Vagina (tissue), 2 donors: ENCODE results near the gene IVD. TPM values are rescaled to one million over a fixed set of nuclear protein-coding genes. Genes with fewer than 3 reads are reported as not detected.

ENCODE experiments used
- DNase-seq, 2 donors: peaks; one replicate each; pipeline ENCODE4 v3.0.0-alpha.2; 2017; ENCODE audit errors: extremely low spot score in 2 of 2
- H3K27ac ChIP-seq: fragments of 200-600 bp; sonication (generic); one replicate; pipeline ENCODE4 v1.5.1; 2019
- H3K27me3 ChIP-seq: fragments of 200-600 bp; sonication (generic); one replicate; pipeline ENCODE4 v1.5.1; 2019
- H3K36me3 ChIP-seq, 2 donors: fragments of 200-600 bp; sonication (generic); one replicate each; pipeline ENCODE4 v1.5.1; 2017 to 2019
- H3K4me1 ChIP-seq: fragments of 200-600 bp; sonication (generic); one replicate; pipeline ENCODE4 v1.5.1; 2019
- H3K4me3 ChIP-seq, 2 donors: fragments of 200-600 bp; sonication (generic); 1 replicate in 1 of 2; 2 replicates in 1 of 2; pipeline ENCODE4 v1.5.1; 2016 to 2019
- H3K9me3 ChIP-seq: fragments of 200-600 bp; sonication (generic); one replicate; pipeline ENCODE4 v1.5.1; 2019
- POLR2A ChIP-seq, 2 donors: fragments of 450-650 bp; IDR thresholded peaks; one replicate each; pipeline ENCODE4 v1.6.1; 2017; ENCODE audit warnings: antibody characterized with exemption in 2 of 2, mild to moderate bottlenecking in 2 of 2, moderate library complexity in 2 of 2
- POLR2AphosphoS5 ChIP-seq, 2 donors: sonication (generic); formaldehyde crosslinking; IDR thresholded peaks; one replicate each; pipeline ENCODE4 v1.9.0; 2017; ENCODE audit warnings: antibody characterized with exemption in 2 of 2, mild to moderate bottlenecking in 2 of 2, low read depth in 1 of 2; ENCODE audit not compliant: insufficient read depth in 1 of 2
- intact Hi-C: fragments of 100-400 bp; cut with DNase I; formaldehyde crosslinking; loops from one replicate; pipeline ENCODE4 v1.15.1; 2023
- total RNA-seq: library from RNA; depleted of rRNA; stranded (reverse); fragments of >200 nt; gene quantifications from one replicate; pipeline ENCODE4 v1.2.3, GENCODE V29; 2016
- TF ChIP-seq, protein P1 (sequence below), 3 experiments: fragments of 450-650 bp in 2 of 3; fragments of 200-600 bp in 1 of 3; sonication (generic) in 1 of 3; IDR thresholded peaks; one replicate each; pipeline ENCODE4 v1.5.1; 2017 to 2019; ENCODE audit warnings: antibody characterized with exemption in 3 of 3, mild to moderate bottlenecking in 2 of 3, moderate library complexity in 2 of 3

IVD gene
- total RNA-seq, 1 donor from 2014 or later: 30.4 TPM

GRCh38 chr15:40407330-40407990, 1.9 kb downstream of the IVD start:
- TF ChIP-seq, protein P1, sequence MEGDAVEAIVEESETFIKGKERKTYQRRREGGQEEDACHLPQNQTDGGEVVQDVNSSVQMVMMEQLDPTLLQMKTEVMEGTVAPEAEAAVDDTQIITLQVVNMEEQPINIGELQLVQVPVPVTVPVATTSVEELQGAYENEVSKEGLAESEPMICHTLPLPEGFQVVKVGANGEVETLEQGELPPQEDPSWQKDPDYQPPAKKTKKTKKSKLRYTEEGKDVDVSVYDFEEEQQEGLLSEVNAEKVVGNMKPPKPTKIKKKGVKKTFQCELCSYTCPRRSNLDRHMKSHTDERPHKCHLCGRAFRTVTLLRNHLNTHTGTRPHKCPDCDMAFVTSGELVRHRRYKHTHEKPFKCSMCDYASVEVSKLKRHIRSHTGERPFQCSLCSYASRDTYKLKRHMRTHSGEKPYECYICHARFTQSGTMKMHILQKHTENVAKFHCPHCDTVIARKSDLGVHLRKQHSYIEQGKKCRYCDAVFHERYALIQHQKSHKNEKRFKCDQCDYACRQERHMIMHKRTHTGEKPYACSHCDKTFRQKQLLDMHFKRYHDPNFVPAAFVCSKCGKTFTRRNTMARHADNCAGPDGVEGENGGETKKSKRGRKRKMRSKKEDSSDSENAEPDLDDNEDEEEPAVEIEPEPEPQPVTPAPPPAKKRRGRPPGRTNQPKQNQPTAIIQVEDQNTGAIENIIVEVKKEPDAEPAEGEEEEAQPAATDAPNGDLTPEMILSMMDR (IDR thresholded peaks at IDR 0.05): no peak
- no peak for TF ChIP-seq POLR2A (IDR thresholded peaks at IDR 0.05)
- no peak for TF ChIP-seq POLR2AphosphoS5 (IDR thresholded peaks at IDR 0.05; ENCODE audit: insufficient read depth in 1 of 2, low read depth in 1 of 2)
- no peak for DNase-seq
- Histone ChIP-seq H3K4me3 (no peak overlapping the region), H3K36me3 (peaks cover 0 to 21% of the 10 kb centered on the region in 2 donors), H3K27ac (no peak overlapping the region), H3K9me3 (no peaks in the 10 kb centered on the region), H3K27me3 (no peaks in the 10 kb centered on the region), H3K4me1 (peaks cover 29% of the 10 kb centered on the region)
- intact Hi-C loops: no loop called here

DNA sequence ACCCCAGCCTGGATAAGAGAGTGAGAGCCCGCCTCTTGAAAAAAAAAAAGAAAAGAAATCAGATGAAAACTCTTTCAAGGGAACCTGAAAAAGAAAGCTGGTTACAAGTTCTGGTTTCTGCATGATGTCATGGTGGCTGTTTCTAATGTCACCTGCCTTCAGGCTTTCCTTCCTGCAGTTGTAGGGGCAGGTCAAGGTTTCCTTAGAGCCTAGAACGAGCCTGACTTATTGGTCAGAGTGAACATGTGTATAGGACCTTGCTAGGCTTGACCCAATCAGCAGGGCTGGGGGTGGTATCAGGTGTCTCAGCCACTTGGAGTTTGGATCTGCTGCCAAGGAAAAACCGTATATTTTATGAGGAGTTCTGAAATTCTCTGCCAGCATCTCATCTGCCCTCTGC, 3.8 kb downstream of the IVD start:
- H3K27ac ChIP-seq: no peak overlapping the region
- H3K4me3 ChIP-seq: no peak overlapping the region
- no peak for TF ChIP-seq POLR2A (IDR thresholded peaks at IDR 0.05)
- peaks cover 29% of the 10 kb centered on the region for H3K4me1 ChIP-seq
- no peak for DNase-seq
- intact Hi-C loops: no loop called here
- H3K36me3 ChIP-seq: peaks cover 0 to 35% of the 10 kb centered on the region in 2 donors
- H3K27me3 ChIP-seq: no peaks in the 10 kb centered on the region
- H3K9me3 ChIP-seq: no peaks in the 10 kb centered on the region

DNA sequence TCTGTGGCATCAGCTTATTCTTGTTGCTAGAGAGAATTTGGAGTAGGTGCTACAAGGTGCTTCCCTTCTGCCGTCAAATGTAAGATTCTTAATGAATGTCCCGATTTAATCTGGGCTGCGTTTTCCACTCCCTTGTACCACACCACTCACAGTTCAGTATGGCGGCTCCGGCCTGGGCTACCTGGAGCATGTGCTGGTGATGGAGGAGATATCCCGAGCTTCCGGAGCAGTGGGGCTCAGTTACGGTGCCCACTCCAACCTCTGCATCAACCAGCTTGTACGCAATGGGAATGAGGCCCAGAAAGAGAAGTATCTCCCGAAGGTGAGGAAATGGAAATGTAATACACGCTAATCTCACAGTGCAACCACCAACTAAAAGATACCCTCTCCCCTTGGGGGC, 4.9 kb downstream of the IVD start:
- Histone ChIP-seq H3K4me3 (no peak overlapping the region), H3K27me3 (no peaks in the 10 kb centered on the region), H3K4me1 (peaks cover 20% of the 10 kb centered on the region), H3K9me3 (no peaks in the 10 kb centered on the region), H3K27ac (no peak overlapping the region), H3K36me3 (peaks cover 0 to 35% of the 10 kb centered on the region in 2 donors)
- TF ChIP-seq POLR2AphosphoS5 (IDR thresholded peaks at IDR 0.05; ENCODE audit: insufficient read depth in 1 of 2, low read depth in 1 of 2) (no peak), POLR2A (IDR thresholded peaks at IDR 0.05) (no peak)
- TF ChIP-seq, protein P1 (IDR thresholded peaks at IDR 0.05): no peak
- no peak for DNase-seq
- intact Hi-C loops: no loop called here

DNA sequence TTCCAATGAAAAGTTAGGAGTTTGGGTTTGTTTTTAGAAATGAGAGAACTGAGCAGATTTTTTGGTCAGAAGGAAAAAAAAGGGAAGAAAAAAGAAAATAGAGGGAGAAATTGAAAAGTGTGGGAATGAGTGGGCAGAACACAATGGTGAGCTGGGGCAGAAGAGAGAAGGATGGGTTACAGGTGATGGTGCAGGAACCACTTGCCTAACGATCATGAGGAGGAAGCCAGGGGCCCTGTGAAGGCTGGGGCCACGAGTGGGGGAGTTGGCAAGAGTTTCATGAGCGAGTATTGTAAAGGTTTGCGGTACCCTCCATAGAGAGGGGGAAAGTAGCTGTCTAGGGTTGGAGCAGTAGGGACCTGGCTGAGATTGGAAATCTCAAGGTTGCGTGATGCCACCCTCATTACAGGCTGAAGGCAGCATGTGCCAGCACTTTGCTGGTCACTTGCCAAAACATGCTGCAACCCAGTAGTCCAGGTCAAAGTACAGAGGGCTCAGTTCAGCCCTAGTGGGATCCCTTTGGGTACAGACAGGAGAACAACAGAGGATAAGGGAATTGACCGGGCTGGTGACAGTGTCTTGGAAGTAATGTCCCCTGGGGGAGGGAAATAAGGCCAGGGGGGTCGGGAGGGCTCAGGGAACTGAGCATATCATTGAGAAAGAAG, 6.6 kb downstream of the IVD start:
- Histone ChIP-seq H3K4me3 (no peak overlapping the region), H3K27me3 (no peaks in the 10 kb centered on the region), H3K9me3 (no peaks in the 10 kb centered on the region), H3K36me3 (peaks cover 0 to 35% of the 10 kb centered on the region in 2 donors), H3K4me1 (peaks cover 6% of the 10 kb centered on the region), H3K27ac (no peak overlapping the region)
- intact Hi-C loops: no loop called here
- no peak for DNase-seq
- TF ChIP-seq POLR2AphosphoS5 (IDR thresholded peaks at IDR 0.05; ENCODE audit: insufficient read depth in 1 of 2, low read depth in 1 of 2): no peak
- TF ChIP-seq, protein P1 (IDR thresholded peaks at IDR 0.05): no peak
- TF ChIP-seq POLR2A (IDR thresholded peaks at IDR 0.05): no peak

- DNase-seq: no peak
- TF ChIP-seq POLR2AphosphoS5 (IDR thresholded peaks at IDR 0.05; ENCODE audit: insufficient read depth in 1 of 2, low read depth in 1 of 2): no peak
- TF ChIP-seq, protein P1 (IDR thresholded peaks at IDR 0.05): no peak
- TF ChIP-seq POLR2A (IDR thresholded peaks at IDR 0.05): no peak
- Histone ChIP-seq H3K4me3 (no peak overlapping the region), H3K4me1 (no peaks in the 10 kb centered on the region), H3K27me3 (no peaks in the 10 kb centered on the region), H3K27ac (no peak overlapping the region), H3K9me3 (no peaks in the 10 kb centered on the region), H3K36me3 (peaks cover 0 to 35% of the 10 kb centered on the region in 2 donors)
- intact Hi-C loops: no loop called here
Measured at GRCh38 chr15:40413036-40413435, 7.4 kb downstream of the IVD start.
